ENCODE data around the gene MTHFR.

The MTHFR gene

DNA sequence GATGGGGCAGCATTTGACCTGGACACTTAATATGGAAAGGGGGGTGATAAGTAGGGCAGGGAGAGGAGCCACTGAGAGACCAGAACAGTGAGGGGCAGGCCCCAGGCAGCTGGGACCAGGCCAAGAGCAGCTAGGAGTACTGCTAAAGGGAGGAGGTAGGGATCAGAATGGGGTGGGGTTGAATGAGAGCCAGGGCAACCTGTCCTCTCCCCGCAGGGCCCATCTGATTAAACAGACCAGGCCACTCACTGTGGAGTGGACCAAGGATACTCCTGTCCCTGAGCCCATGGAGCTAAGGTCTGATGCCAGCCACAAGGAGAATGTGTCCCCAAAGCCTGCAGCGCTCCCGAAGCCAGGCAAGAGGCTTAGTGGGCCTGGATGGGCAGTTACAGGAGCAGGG lies 41.6 kb downstream of the MTHFR start:
- Histone ChIP-seq H3K36me3 (ENCODE audit: control insufficient read depth in 2 of 2, insufficient read depth in 1 of 2, low read length in 2 of 2) (no peaks in the 10 kb centered on the region), H3K4me1 (ENCODE audit: control insufficient read depth, insufficient read depth, low read length) (no peaks in the 10 kb centered on the region), H3K27ac (ENCODE audit: extremely low read depth, low read depth, low read length) (no peak overlapping the region), H3K4me3 (ENCODE audit: low read depth, low read length) (no peak overlapping the region), H3K9me3 (ENCODE audit: control insufficient read depth, insufficient read depth, low read depth, low read length) (no peaks in the 10 kb centered on the region)
- TF ChIP-seq, protein P1, sequence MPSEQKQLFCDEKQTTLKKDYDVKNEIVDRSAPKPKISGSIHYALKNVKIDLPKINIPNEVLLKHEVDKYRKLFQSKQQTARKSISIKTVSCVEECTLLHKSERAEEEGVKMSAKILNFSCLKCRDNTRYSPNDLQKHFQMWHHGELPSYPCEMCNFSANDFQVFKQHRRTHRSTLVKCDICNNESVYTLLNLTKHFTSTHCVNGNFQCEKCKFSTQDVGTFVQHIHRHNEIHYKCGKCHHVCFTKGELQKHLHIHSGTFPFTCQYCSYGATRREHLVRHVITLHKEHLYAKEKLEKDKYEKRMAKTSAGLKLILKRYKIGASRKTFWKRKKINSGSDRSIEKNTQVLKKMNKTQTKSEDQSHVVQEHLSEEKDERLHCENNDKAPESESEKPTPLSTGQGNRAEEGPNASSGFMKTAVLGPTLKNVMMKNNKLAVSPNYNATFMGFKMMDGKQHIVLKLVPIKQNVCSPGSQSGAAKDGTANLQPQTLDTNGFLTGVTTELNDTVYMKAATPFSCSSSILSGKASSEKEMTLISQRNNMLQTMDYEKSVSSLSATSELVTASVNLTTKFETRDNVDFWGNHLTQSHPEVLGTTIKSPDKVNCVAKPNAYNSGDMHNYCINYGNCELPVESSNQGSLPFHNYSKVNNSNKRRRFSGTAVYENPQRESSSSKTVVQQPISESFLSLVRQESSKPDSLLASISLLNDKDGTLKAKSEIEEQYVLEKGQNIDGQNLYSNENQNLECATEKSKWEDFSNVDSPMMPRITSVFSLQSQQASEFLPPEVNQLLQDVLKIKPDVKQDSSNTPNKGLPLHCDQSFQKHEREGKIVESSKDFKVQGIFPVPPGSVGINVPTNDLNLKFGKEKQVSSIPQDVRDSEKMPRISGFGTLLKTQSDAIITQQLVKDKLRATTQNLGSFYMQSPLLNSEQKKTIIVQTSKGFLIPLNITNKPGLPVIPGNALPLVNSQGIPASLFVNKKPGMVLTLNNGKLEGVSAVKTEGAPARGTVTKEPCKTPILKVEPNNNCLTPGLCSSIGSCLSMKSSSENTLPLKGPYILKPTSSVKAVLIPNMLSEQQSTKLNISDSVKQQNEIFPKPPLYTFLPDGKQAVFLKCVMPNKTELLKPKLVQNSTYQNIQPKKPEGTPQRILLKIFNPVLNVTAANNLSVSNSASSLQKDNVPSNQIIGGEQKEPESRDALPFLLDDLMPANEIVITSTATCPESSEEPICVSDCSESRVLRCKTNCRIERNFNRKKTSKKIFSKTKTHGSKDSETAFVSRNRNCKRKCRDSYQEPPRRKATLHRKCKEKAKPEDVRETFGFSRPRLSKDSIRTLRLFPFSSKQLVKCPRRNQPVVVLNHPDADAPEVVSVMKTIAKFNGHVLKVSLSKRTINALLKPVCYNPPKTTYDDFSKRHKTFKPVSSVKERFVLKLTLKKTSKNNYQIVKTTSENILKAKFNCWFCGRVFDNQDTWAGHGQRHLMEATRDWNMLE (tag by site-specific recombination; conservative IDR thresholded peaks at IDR 0.05; ENCODE audit: low read depth) = no peak
- no peak for TF ChIP-seq ZNF837 (tag by site-specific recombination; IDR thresholded peaks at IDR 0.05)
- no peak for TF ChIP-seq GLI2 (tag by site-specific recombination; IDR thresholded peaks at IDR 0.05; ENCODE audit: borderline replicate concordance, low read depth)
- no peak for TF ChIP-seq RBAK (tag by site-specific recombination; IDR thresholded peaks at IDR 0.05)
- TF ChIP-seq ZNF292 (tag by site-specific recombination; IDR thresholded peaks at IDR 0.05; ENCODE audit: borderline replicate concordance, low read depth) = no peak
- TF ChIP-seq, protein P2, sequence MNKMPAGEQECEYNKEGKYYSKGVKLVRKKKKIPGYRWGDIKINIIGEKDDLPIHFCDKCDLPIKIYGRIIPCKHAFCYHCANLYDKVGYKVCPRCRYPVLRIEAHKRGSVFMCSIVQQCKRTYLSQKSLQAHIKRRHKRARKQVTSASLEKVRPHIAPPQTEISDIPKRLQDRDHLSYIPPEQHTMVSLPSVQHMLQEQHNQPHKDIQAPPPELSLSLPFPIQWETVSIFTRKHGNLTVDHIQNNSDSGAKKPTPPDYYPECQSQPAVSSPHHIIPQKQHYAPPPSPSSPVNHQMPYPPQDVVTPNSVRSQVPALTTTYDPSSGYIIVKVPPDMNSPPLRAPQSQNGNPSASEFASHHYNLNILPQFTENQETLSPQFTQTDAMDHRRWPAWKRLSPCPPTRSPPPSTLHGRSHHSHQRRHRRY (tag by site-specific recombination; IDR thresholded peaks at IDR 0.05) = no peak
- TF ChIP-seq SETDB1 (IDR thresholded peaks at IDR 0.05; ENCODE audit: insufficient read length, low read length) = no peak
- TF ChIP-seq TRIM28 (IDR thresholded peaks at IDR 0.05; ENCODE audit: borderline replicate concordance, low read length) = no peak
- TF ChIP-seq YY2 (tag by site-specific recombination; IDR thresholded peaks at IDR 0.05) = no peak
- TF ChIP-seq ZNF324 (tag by site-specific recombination; IDR thresholded peaks at IDR 0.05) = no peak
- no peak for TF ChIP-seq ZNF580 (tag by site-specific recombination; IDR thresholded peaks at IDR 0.05)
- TF ChIP-seq PRDM10 (tag by site-specific recombination; IDR thresholded peaks at IDR 0.05) = no peak
- no peak for TF ChIP-seq ZNF639 (tag by site-specific recombination; IDR thresholded peaks at IDR 0.05)
- no peak for TF ChIP-seq ZNF571 (tag by site-specific recombination; IDR thresholded peaks at IDR 0.05)
- no peak for TF ChIP-seq ZFHX2 (tag by site-specific recombination; conservative IDR thresholded peaks at IDR 0.05)
- TF ChIP-seq YY1 (tag by site-specific recombination; IDR thresholded peaks at IDR 0.05) = no peak
- POLR2A ChIA-PET = no interaction called here
- CTCF ChIA-PET = no interaction called here

All from HEK293 (cell line).